Mesenchymal stem cell (in vitro differentiated cells and primary cell): ENCODE results near the gene PRR15.

Source experiments
- DNase-seq: peaks from one replicate; pipeline ENCODE4 v3.0.0-alpha.2; 2013
- H2AFZ ChIP-seq: one replicate; pipeline ENCODE4 v1.6.1; 2013; ENCODE audit warnings: low read depth, mild to moderate bottlenecking, control low read depth, inconsistent platforms, low read length, moderate library complexity
- H2AK5ac ChIP-seq: 2 replicates; pipeline ENCODE4 v1.6.1; 2013; ENCODE audit warnings: low read length, moderate library complexity, mild to moderate bottlenecking, inconsistent platforms; ENCODE audit not compliant: severe bottlenecking
- H2BK120ac ChIP-seq: one replicate; pipeline ENCODE4 v1.6.1; 2013; ENCODE audit warnings: low read depth, mild to moderate bottlenecking, inconsistent platforms, low read length, moderate library complexity
- H2BK12ac ChIP-seq, 2 experiments: one replicate each; pipeline ENCODE4 v1.6.1; 2013; ENCODE audit warnings: inconsistent platforms in 2 of 2, low read length in 2 of 2, mild to moderate bottlenecking in 2 of 2, moderate library complexity in 2 of 2, control low read depth in 1 of 2
- H2BK15ac ChIP-seq: one replicate; pipeline ENCODE4 v1.6.1; 2013; ENCODE audit warnings: mild to moderate bottlenecking, low read depth, inconsistent platforms; ENCODE audit not compliant: poor library complexity, severe bottlenecking
- H2BK5ac ChIP-seq: 2 replicates; pipeline ENCODE4 v1.6.1; 2013; ENCODE audit warnings: low read depth, mild to moderate bottlenecking, low read length, control low read depth, inconsistent platforms; ENCODE audit not compliant: poor library complexity, severe bottlenecking
- H3K14ac ChIP-seq, 2 experiments: one replicate each; pipeline ENCODE4 v1.6.1; 2013; ENCODE audit warnings: inconsistent platforms in 2 of 2, low read length in 2 of 2, control low read depth in 1 of 2, mild to moderate bottlenecking in 1 of 2, moderate library complexity in 1 of 2
- H3K18ac ChIP-seq, 2 experiments: one replicate each; pipeline ENCODE4 v1.6.1; 2013; ENCODE audit warnings: inconsistent platforms in 2 of 2, low read length in 2 of 2, control low read depth in 1 of 2, low read depth in 1 of 2, mild to moderate bottlenecking in 1 of 2
- H3K23ac ChIP-seq, 2 experiments: one replicate each; pipeline ENCODE4 v1.6.1; 2013; ENCODE audit warnings: inconsistent platforms in 2 of 2, low read length in 2 of 2, mild to moderate bottlenecking in 2 of 2, moderate library complexity in 2 of 2, control low read depth in 1 of 2
- H3K27ac ChIP-seq: 2 replicates; pipeline ENCODE4 v1.5.1; 2013; ENCODE audit warnings: mild to moderate bottlenecking, moderate library complexity, low read length, control low read depth, inconsistent platforms; ENCODE audit not compliant: poor library complexity, severe bottlenecking
- H3K27me3 ChIP-seq, 2 experiments: 2 replicates each; pipeline versions ENCODE4 v1.6.1 to v1.7.0; 2013; ENCODE audit warnings: low read length in 2 of 2, mild to moderate bottlenecking in 2 of 2, moderate library complexity in 2 of 2, control low read depth in 1 of 2, inconsistent platforms in 1 of 2; ENCODE audit not compliant: control insufficient read depth in 1 of 2, insufficient read depth in 1 of 2
- H3K36me3 ChIP-seq, 2 experiments: 2 replicates each; pipeline versions ENCODE4 v1.6.1 to v1.7.0; 2013; ENCODE audit warnings: low read length in 2 of 2, control low read depth in 1 of 2, inconsistent platforms in 1 of 2, low read depth in 1 of 2, mild to moderate bottlenecking in 1 of 2; ENCODE audit not compliant: insufficient read depth in 2 of 2, control insufficient read depth in 1 of 2
- H3K4ac ChIP-seq, 2 experiments: one replicate each; pipeline ENCODE4 v1.6.1; 2013; ENCODE audit warnings: inconsistent platforms in 2 of 2, low read length in 2 of 2, mild to moderate bottlenecking in 2 of 2, moderate library complexity in 2 of 2, control low read depth in 1 of 2, low read depth in 1 of 2
- H3K4me1 ChIP-seq: 2 replicates; pipeline ENCODE4 v1.6.1; 2013; ENCODE audit warnings: low read depth, low read length, control low read depth; ENCODE audit not compliant: control insufficient read depth, insufficient read depth
- H3K4me2 ChIP-seq: 2 replicates; pipeline ENCODE4 v1.6.1; 2013; ENCODE audit warnings: low read length, mild to moderate bottlenecking, inconsistent platforms; ENCODE audit not compliant: poor library complexity, severe bottlenecking
- H3K4me3 ChIP-seq, 2 experiments: 2 replicates each; pipeline versions ENCODE4 v1.5.1 to v1.7.0; 2013; ENCODE audit warnings: low read length in 2 of 2, mild to moderate bottlenecking in 2 of 2, control low read depth in 1 of 2, low read depth in 1 of 2; ENCODE audit not compliant: insufficient read depth in 1 of 2
- H3K79me1 ChIP-seq: replicated peaks from 2 replicates; pipeline ENCODE4 v1.6.1; 2013; ENCODE audit warnings: mild to moderate bottlenecking, control low read depth, low read length, inconsistent platforms; ENCODE audit not compliant: poor library complexity, severe bottlenecking
- H3K9ac ChIP-seq: 2 replicates; pipeline ENCODE4 v1.7.0; 2013; ENCODE audit warnings: mild to moderate bottlenecking, low read length, moderate library complexity
- H3K9me3 ChIP-seq: 2 replicates; pipeline ENCODE4 v1.7.0; 2013; ENCODE audit warnings: mild to moderate bottlenecking, low read length; ENCODE audit not compliant: control insufficient read depth
- H4K8ac ChIP-seq: one replicate; pipeline ENCODE4 v1.6.1; 2013; ENCODE audit warnings: inconsistent platforms, mild to moderate bottlenecking, low read length, moderate library complexity
- H4K91ac ChIP-seq: one replicate; pipeline ENCODE4 v1.6.1; 2013; ENCODE audit warnings: mild to moderate bottlenecking, low read length, inconsistent platforms
- WGBS: methylation state at CpG from one replicate; pipeline ENCODE4 v1.1.7; 2013; ENCODE audit warnings: mixed read lengths; 5-methylcytosine and 5-hydroxymethylcytosine counted together

PRR15 gene

GRCh38 chr7:29610086-29610485, 46.5 kb downstream of the PRR15 start:
- no peaks in the 10 kb centered on the region for H3K79me1 ChIP-seq
- H3K27me3 ChIP-seq: no peaks in the 10 kb centered on the region
- H3K9ac ChIP-seq: peak overlapping the region; percentile 2
- H4K91ac ChIP-seq: no peak overlapping the region
- no peaks in the 10 kb centered on the region for H3K9me3 ChIP-seq
- no peak overlapping the region for H3K4ac ChIP-seq
- H3K27ac ChIP-seq: no peak overlapping the region
- no peak overlapping the region for H3K23ac ChIP-seq
- 60% methylated on average over 1 of the region's 2 CpGs for WGBS
- no peak overlapping the region for H2BK120ac ChIP-seq
- no peak overlapping the region for H2AK5ac ChIP-seq
- no peak overlapping the region for H3K4me2 ChIP-seq
- no peak overlapping the region for H4K8ac ChIP-seq
- no peak overlapping the region for H2AFZ ChIP-seq
- no peak for DNase-seq
- no peak overlapping the region for H2BK15ac ChIP-seq
- H3K36me3 ChIP-seq: no peaks in the 10 kb centered on the region
- peaks cover 2% of the 10 kb centered on the region for H3K4me1 ChIP-seq
- no peak overlapping the region for H2BK5ac ChIP-seq
- H3K18ac ChIP-seq: no peak overlapping the region
- H3K4me3 ChIP-seq: no peak overlapping the region
- no peak overlapping the region for H3K14ac ChIP-seq
- H2BK12ac ChIP-seq: no peak overlapping the region

GRCh38 chr7:29611941-29612544, 48.4 kb downstream of the PRR15 start:
- Histone ChIP-seq H2BK15ac (no peak overlapping the region), H3K36me3 (no peaks in the 10 kb centered on the region), H3K4me1 (no peaks in the 10 kb centered on the region), H3K4me2 (no peak overlapping the region), H2BK5ac (no peak overlapping the region), H2AFZ (no peak overlapping the region), H3K14ac (no peak overlapping the region), H3K9ac (peak overlapping the region; percentile 66), H3K9me3 (no peaks in the 10 kb centered on the region), H2BK12ac (no peak overlapping the region), H3K4me3 (peak overlapping the region in 1 of 2 experiments; percentile 25), H3K23ac (no peak overlapping the region), H3K4ac (no peak overlapping the region), H2BK120ac (no peak overlapping the region), H4K8ac (no peak overlapping the region), H3K79me1 (no peaks in the 10 kb centered on the region), H3K27me3 (no peaks in the 10 kb centered on the region), H3K18ac (no peak overlapping the region), H4K91ac (no peak overlapping the region), H2AK5ac (no peak overlapping the region), H3K27ac (no peak overlapping the region)
- 86% methylated on average over 4 of the region's 4 CpGs for WGBS
- DNase-seq: no peak

GRCh38 chr7:29612596-29612995, 49.0 kb downstream of the PRR15 start:
- Histone ChIP-seq H2BK120ac (no peak overlapping the region), H2BK15ac (no peak overlapping the region)
- WGBS: 82% methylated on average over 1 of the region's 2 CpGs

GRCh38 chr7:29613100-29613499, 49.5 kb downstream of the PRR15 start:
- H3K4ac ChIP-seq: no peak overlapping the region
- no peaks in the 10 kb centered on the region for H3K36me3 ChIP-seq
- no peak overlapping the region for H2AK5ac ChIP-seq
- peak overlapping the region; percentile 66 for H3K9ac ChIP-seq
- H2AFZ ChIP-seq: no peak overlapping the region
- no peaks in the 10 kb centered on the region for H3K79me1 ChIP-seq
- H2BK120ac ChIP-seq: no peak overlapping the region
- peak overlapping the region in 1 of 2 experiments; percentile 49 for H3K18ac ChIP-seq
- no peak overlapping the region for H3K23ac ChIP-seq
- DNase-seq: no peak
- H3K27ac ChIP-seq: no peak overlapping the region
- H3K4me2 ChIP-seq: no peak overlapping the region
- no peaks in the 10 kb centered on the region for H3K27me3 ChIP-seq
- no peaks in the 10 kb centered on the region for H3K9me3 ChIP-seq
- no peak overlapping the region for H2BK15ac ChIP-seq
- no peak overlapping the region for H3K4me3 ChIP-seq
- no peak overlapping the region for H4K8ac ChIP-seq
- H2BK5ac ChIP-seq: no peak overlapping the region
- H4K91ac ChIP-seq: peak overlapping the region; percentile 10
- H2BK12ac ChIP-seq: no peak overlapping the region
- 94% methylated on average over 3 of the region's 3 CpGs for WGBS
- H3K14ac ChIP-seq: no peak overlapping the region
- no peaks in the 10 kb centered on the region for H3K4me1 ChIP-seq

More at GRCh38 chr7:29612596-29612995, 49.0 kb downstream of the PRR15 start:
- peak overlapping the region in 1 of 2 experiments; percentile 25 for H3K4me3 ChIP-seq
- no peak overlapping the region for H2BK5ac ChIP-seq
- H3K79me1 ChIP-seq: no peaks in the 10 kb centered on the region
- H3K27ac ChIP-seq: no peak overlapping the region
- H3K27me3 ChIP-seq: no peaks in the 10 kb centered on the region
- H2BK12ac ChIP-seq: no peak overlapping the region
- H3K9me3 ChIP-seq: no peaks in the 10 kb centered on the region
- no peak overlapping the region for H2AFZ ChIP-seq
- no peak overlapping the region for H3K4ac ChIP-seq
- no peak for DNase-seq
- no peak overlapping the region for H3K23ac ChIP-seq
- H2AK5ac ChIP-seq: no peak overlapping the region
- H3K14ac ChIP-seq: no peak overlapping the region
- H3K18ac ChIP-seq: no peak overlapping the region
- peak overlapping the region; percentile 66 for H3K9ac ChIP-seq
- H3K4me2 ChIP-seq: no peak overlapping the region
- H3K4me1 ChIP-seq: no peaks in the 10 kb centered on the region
- H3K36me3 ChIP-seq: no peaks in the 10 kb centered on the region
- H4K8ac ChIP-seq: no peak overlapping the region
- H4K91ac ChIP-seq: no peak overlapping the region
